BLaER1 (cell line): Measurements from ENCODE around the gene TWNK.
"Not testable (repeated sequence)": the region's sequence is repeated elsewhere in the genome, so short reads cannot be mapped to it uniquely, and the experiment has no call there.

Source experiments
- H3K27ac ChIP-seq: shearing (Covaris generic); formaldehyde crosslinking; 2 replicates; pipeline ENCODE4 v1.8.1; 2022
- H3K27me3 ChIP-seq: shearing (Covaris generic); formaldehyde crosslinking; 2 replicates; pipeline ENCODE4 v1.8.1; 2022
- H3K36me3 ChIP-seq: shearing (Covaris generic); formaldehyde crosslinking; 2 replicates; pipeline ENCODE4 v1.8.1; 2022
- H3K4me1 ChIP-seq: shearing (Covaris generic); formaldehyde crosslinking; 2 replicates; pipeline ENCODE4 v1.8.1; 2022
- H3K4me2 ChIP-seq: shearing (Covaris generic); formaldehyde crosslinking; 2 replicates; pipeline ENCODE4 v1.8.1; 2022
- H3K4me3 ChIP-seq: shearing (Covaris generic); formaldehyde crosslinking; 2 replicates; pipeline ENCODE4 v1.8.1; 2022
- H3K9ac ChIP-seq: shearing (Covaris generic); formaldehyde crosslinking; 2 replicates; pipeline ENCODE4 v1.8.1; 2022
- H3K9me3 ChIP-seq: shearing (Covaris generic); formaldehyde crosslinking; 2 replicates; pipeline ENCODE4 v1.8.1; 2022
- H4K20me1 ChIP-seq: shearing (Covaris generic); formaldehyde crosslinking; 2 replicates; pipeline ENCODE4 v1.8.1; 2022
- Cebpa-rat ChIP-seq: shearing (Covaris generic); IDR thresholded peaks from 2 replicates; pipeline ENCODE4 v1.8.1; 2022

TWNK gene

DNA sequence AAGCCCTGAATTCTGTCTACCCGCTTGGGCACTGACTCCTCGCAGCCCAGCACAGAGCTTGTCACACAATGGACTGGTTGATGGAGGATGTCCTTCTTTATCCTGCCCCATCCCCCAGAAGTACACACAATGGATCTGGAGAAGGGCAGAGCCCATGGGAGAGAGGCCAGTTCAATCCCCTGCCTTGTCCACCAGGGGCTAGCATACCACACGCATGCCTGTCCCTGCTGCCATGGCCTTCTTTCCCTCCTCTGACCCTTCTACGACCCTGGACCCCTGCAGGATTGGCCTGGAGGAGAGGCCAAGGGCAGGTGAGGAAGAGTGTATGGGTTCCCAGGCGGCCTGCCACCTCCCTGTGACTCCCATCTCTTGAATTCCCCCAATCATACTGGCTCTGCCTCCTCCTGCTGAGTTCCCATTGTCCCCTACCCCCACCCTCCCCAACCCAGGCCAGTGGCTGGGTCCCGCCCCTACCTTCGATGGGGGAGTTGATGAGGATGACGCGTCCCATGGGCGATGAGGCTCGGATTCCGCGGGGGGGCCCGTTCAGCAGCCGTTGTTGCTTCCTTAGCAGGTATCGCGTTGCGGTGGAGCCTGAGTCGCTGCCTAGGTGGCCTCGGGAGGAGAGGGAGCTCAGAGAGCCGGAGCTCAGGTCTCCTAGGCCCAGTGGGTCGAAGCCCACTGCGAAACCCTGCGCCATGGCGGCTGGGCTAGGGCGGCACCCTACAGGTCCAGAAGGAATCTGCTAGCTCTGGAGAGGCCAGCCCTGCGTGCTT is 42.4 kb downstream of the TWNK start:
- H3K9me3 ChIP-seq: no peaks in the 10 kb centered on the region
- H3K9ac ChIP-seq: no peak overlapping the region
- TF ChIP-seq Cebpa-rat: no peak
- peaks cover 58% of the 10 kb centered on the region for H3K4me1 ChIP-seq
- H3K4me2 ChIP-seq: peak overlapping the region; percentile 93
- peaks cover 12% of the 10 kb centered on the region; the same call in 1 of the 2 replicates for H4K20me1 ChIP-seq
- peaks cover 3% of the 10 kb centered on the region for H3K36me3 ChIP-seq
- H3K27ac ChIP-seq: peak overlapping the region; percentile 64; the same call in 1 of the 2 replicates
- no peaks in the 10 kb centered on the region for H3K27me3 ChIP-seq
- H3K4me3 ChIP-seq: no peak overlapping the region

DNA sequence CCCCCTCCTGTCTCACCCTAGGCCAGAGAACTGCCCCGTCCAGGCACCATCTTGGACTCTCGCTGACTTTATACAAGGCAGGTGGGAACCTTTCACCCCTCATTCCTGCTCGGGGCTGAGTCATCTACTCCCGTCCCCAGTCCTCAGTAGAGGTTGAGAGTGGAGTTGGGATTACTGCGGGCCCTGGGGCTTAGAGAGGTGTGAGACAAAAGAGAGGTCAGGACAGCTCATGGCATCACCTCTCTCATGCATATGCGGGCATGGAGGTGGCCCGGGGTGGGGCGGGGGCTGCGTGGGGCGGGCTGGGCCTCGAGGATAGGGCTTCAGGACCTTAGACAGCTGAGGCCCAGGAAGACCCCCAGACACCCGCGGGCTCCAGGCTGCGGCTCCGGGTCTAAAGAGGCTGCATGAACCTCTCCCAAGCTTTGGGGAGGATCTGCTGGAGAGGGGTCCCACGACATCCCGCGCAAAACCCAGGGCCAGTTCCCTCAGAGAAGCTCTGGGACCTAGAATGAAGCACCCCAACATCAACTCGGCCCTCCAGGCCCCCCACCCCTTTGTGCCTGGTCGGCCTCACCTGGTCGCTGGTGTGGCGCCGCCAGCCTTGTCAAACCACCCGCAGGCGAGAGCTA is 43.3 kb downstream of the TWNK start:
- TF ChIP-seq Cebpa-rat: no peak
- peak overlapping the region; percentile 76 for H3K4me3 ChIP-seq
- peaks cover 58% of the 10 kb centered on the region for H3K4me1 ChIP-seq
- peaks cover 20% of the 10 kb centered on the region for H4K20me1 ChIP-seq
- H3K27ac ChIP-seq: no peak overlapping the region
- peak overlapping the region; percentile 93 for H3K4me2 ChIP-seq
- H3K27me3 ChIP-seq: no peaks in the 10 kb centered on the region
- no peaks in the 10 kb centered on the region for H3K9me3 ChIP-seq
- H3K9ac ChIP-seq: peak overlapping the region; percentile 74; the same call in 1 of the 2 replicates
- peaks cover 12% of the 10 kb centered on the region for H3K36me3 ChIP-seq

DNA sequence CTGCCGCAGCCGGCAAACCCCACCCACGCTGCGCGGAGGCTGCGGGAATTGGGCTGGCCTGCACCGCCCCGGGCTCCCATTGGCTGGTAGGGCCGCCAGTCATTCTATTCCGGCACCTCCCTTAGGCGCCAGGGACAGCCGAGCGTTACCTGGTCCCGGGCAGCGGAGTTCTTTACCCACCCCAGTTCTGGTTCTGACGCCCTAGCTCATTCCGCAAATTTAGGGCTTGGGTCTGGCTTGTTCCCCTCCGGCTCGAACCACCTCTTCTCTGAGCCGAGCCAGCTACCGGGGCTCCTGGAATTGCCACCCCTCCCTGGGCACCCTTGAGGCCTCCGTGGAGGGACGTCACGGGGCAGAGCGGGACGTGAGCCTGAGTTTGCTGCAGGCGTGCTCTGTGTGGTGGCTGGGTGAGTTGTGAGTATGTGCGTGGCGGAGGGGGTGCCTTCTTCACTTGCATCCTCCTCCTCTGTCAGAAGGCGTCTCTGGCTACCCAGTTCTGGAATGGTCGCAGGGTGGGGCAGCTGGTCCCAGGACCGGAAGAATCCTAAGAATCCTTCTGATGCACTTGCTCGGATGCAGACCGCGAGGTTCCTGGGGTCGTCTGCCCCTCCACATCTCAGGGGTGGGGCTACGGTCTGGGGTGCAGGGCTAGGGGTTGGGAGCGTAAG is 43.9 kb downstream of the TWNK start, which contains the start of the genes PDZD7 and SFXN3:
Gene PDZD7, minus strand, starts transcription at position 2 of the 668 bp plus-strand sequence. CDS start 910 bp downstream, outside the sequence.
Gene SFXN3, plus strand, starts transcription at position 107 of the 668 bp plus-strand sequence. CDS start 3,461 bp downstream, outside the sequence.
- no peaks in the 10 kb centered on the region for H3K27me3 ChIP-seq
- no peaks in the 10 kb centered on the region for H3K9me3 ChIP-seq
- H3K36me3 ChIP-seq: peaks cover 18% of the 10 kb centered on the region
- peak within 1 kb of the TSS; percentile 74 for H3K9ac ChIP-seq
- peaks cover 20% of the 10 kb centered on the region for H4K20me1 ChIP-seq
- no peak for TF ChIP-seq Cebpa-rat
- peak within 1 kb of the TSS; percentile 77 for H3K27ac ChIP-seq
- H3K4me2 ChIP-seq: peak within 1 kb of the TSS; percentile 93
- H3K4me3 ChIP-seq: peak within 1 kb of the TSS; percentile 76
- H3K4me1 ChIP-seq: peaks cover 58% of the 10 kb centered on the region

DNA sequence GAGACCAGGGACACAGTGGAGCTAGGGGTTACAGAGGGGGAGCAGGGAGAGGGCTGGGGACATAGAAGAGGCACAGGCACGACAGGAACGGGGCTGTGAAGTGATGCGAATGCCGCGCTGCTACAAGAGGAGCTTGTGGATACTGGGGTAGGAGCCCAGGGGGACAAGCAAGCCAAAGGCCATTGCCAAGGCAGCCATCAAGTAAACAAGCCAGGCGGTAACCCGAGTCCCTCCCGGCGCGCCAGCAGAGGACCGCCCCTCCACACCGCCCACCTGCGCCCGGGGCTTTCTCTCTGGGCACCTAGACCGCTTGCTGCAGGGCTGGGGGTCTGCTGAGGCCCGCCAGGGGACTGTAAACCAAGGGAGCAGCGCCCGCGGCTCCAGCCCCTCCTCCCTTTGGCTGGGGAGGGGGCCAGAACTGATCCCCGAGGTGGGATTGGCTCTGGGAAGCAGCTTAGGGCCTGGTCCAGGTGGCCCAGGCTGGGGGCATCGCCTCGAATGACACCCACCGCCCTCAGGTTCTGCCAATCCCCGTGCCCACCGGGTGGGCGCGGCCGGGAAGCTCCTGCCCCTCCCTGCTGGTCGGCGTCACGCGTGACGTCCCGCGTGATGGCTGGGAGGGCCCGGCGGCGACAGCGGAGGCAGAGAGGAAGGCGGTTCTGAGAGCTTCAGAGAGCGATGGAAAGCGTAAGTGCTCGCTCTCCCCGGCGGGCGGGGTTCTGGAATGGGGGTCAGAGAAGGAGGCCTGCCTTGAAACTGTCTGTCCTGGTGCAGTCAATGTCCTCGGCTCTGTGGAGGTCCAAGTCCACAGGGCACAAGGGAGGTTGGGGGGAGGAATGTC is 44.7 kb downstream of the TWNK start:
- no peaks in the 10 kb centered on the region for H3K27me3 ChIP-seq

DNA sequence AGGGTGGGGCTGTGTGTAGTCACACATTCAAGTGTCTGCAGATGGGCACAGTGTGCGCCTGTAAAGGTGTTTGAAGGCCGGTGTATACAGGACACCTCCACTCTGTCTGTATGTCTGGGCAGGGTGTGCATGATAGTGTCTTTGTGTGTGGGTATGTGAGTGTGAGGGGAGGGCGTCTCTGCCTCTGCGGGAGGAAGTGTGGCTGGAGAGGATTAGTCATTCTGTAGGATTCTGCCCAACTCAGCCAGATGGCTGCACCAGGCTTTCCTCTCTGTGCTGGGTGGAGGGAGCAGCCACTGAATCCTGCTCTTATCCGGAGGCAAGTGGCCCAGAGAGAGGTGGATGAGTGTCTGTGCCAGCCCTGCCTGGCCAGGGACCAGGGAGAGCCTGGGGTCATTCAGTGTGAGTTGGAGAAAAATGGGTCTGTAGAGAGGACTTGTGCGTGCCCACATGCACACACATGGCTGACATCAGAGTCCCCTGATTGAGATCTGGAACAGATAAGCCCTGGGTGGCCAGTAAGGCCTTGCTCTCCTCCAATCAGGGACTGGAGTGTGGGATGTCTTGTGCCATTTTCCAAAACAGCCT is 45.4 kb downstream of the TWNK start:
- no peak for TF ChIP-seq Cebpa-rat
- Histone ChIP-seq H3K27me3 (no peaks in the 10 kb centered on the region), H4K20me1 (peaks cover 20% of the 10 kb centered on the region), H3K9ac (peak overlapping the region; percentile 74), H3K36me3 (peaks cover 33% of the 10 kb centered on the region), H3K4me2 (peak overlapping the region; percentile 93), H3K27ac (peak overlapping the region; percentile 77), H3K4me1 (peaks cover 44% of the 10 kb centered on the region), H3K4me3 (peak overlapping the region; percentile 76), H3K9me3 (no peaks in the 10 kb centered on the region)

More for the DNA sequence above, 44.7 kb downstream of the TWNK start:
- TF ChIP-seq Cebpa-rat: no peak
- Histone ChIP-seq H4K20me1 (peaks cover 20% of the 10 kb centered on the region), H3K4me1 (peaks cover 51% of the 10 kb centered on the region), H3K4me2 (peak overlapping the region; percentile 93), H3K4me3 (peak overlapping the region; percentile 76), H3K9ac (peak overlapping the region; percentile 74), H3K9me3 (no peaks in the 10 kb centered on the region), H3K36me3 (peaks cover 26% of the 10 kb centered on the region), H3K27ac (peak overlapping the region; percentile 77)

DNA sequence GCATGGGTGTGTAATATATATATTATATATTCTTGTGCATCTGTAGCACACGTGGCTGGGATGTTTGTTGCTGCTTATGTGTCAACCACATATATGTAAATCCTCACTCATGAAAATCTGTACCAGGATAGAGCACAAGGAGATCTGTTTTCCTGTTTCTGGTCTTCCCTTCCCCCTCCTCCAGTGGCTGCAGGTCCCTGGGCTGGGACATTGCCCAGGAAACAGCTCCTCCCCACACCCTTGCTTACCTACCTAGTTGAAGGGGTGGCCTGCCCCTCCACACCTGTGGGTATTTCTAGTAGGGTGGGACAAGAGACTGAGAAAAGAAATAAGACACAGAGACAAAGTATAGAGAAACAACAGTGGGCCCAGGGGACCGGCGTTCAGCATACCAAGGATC is 45.9 kb downstream of the TWNK start:
- H3K4me1 ChIP-seq: peaks cover 39% of the 10 kb centered on the region
- H3K27ac ChIP-seq: peak overlapping the region; percentile 77; the same call in 1 of the 2 replicates
- peak overlapping the region; percentile 93 for H3K4me2 ChIP-seq
- H4K20me1 ChIP-seq: peaks cover 20% of the 10 kb centered on the region
- H3K9me3 ChIP-seq: no peaks in the 10 kb centered on the region
- H3K9ac ChIP-seq: peak overlapping the region; percentile 74
- peaks cover 38% of the 10 kb centered on the region for H3K36me3 ChIP-seq
- TF ChIP-seq Cebpa-rat: no peak
- peak overlapping the region; percentile 76 for H3K4me3 ChIP-seq
- H3K27me3 ChIP-seq: no peaks in the 10 kb centered on the region

DNA sequence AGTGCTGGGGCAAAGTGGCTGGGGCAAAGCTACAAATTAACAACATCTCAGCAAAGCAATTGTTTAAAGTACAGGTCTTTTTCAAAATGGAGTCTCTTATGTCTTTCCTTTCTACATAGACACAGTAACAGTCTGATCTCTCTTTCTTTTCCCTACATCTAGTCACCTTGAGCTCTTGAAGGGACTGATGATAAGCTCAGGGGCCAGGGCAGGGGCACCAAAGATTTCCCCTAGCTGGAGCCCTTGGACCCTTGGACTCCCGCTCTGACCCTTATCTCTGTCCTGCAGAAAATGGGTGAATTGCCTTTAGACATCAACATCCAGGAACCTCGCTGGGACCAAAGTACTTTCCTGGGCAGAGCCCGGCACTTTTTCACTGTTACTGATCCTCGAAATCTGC is 47.1 kb downstream of the TWNK start:
- not testable (repeated sequence) for H3K9ac ChIP-seq, H3K27ac ChIP-seq, H3K27me3 ChIP-seq, H3K4me2 ChIP-seq, H3K4me3 ChIP-seq, H3K9me3 ChIP-seq
- Histone ChIP-seq H4K20me1 (peaks cover 20% of the 10 kb centered on the region), H3K4me1 (peaks cover 28% of the 10 kb centered on the region), H3K36me3 (peaks cover 49% of the 10 kb centered on the region)

DNA sequence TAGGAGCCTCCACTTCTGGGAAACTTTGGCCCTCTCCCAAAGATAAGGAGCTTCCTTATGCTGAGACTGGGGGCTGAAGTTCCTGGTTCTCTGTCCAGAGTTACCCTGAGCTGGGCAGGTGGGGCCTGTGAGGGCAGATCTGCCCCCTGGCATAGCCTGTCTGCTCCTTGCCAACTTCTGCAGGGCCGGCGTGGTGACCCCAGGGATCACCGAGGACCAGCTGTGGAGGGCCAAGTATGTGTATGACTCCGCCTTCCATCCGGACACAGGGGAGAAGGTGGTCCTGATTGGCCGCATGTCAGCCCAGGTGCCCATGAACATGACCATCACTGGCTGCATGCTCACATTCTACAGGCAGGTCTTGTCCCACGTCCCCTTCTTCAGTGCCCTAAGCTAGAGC is 48.0 kb downstream of the TWNK start:
- Histone ChIP-seq H3K36me3 (peaks cover 58% of the 10 kb centered on the region), H4K20me1 (peaks cover 20% of the 10 kb centered on the region), H3K27ac (no peak overlapping the region), H3K27me3 (no peaks in the 10 kb centered on the region), H3K9ac (no peak overlapping the region), H3K4me2 (no peak overlapping the region), H3K9me3 (no peaks in the 10 kb centered on the region), H3K4me1 (peaks cover 19% of the 10 kb centered on the region), H3K4me3 (no peak overlapping the region)
- TF ChIP-seq Cebpa-rat: no peak
